Ureter (tissue), 1 donor: ENCODE measurements around the gene NPY1R. TPM values are rescaled to one million over a fixed set of nuclear protein-coding genes. Genes with fewer than 3 reads are reported as not detected.

ENCODE experiments used
- DNase-seq: peaks from one replicate; pipeline ENCODE4 v3.0.0-alpha.2; 2020; ENCODE audit warnings: low spot score
- total RNA-seq: library from RNA; stranded (reverse); gene quantifications from one replicate; pipeline ENCODE4 v1.2.4, GENCODE V29; 2023
- donor health status: DM: yes; HTN: yes; CAD: no.

NPY1R gene
- total RNA-seq, 1 donor from 2014 or later, result 4.5 TPM

- no peak for DNase-seq
Observed at GRCh38 chr4:163279713-163280112, 52.7 kb downstream of the NPY1R start.

GRCh38 chr4:163274861-163275260 lies 57.5 kb downstream of the NPY1R start:
- DNase-seq, result no peak

Other genes with a start within 250 kb of the NPY1R start
- 26.2 TPM for gene NAF1, start 165.7 kb downstream of the NPY1R start, total RNA-seq
- 0.99 TPM for gene NPY5R, start 11.3 kb upstream of the NPY1R start, total RNA-seq
- not detected for gene TKTL2, start 141.2 kb upstream of the NPY1R start, total RNA-seq
- gene TMA16, start 162.1 kb upstream of the NPY1R start, total RNA-seq, result 33.9 TPM